GM19035 (cell line): ENCODE results near the gene DYRK1A.

Experiments
- ATAC-seq: cut with Tn5 transposase; IDR thresholded peaks from one replicate; pipeline ENCODE4 v1.9.1; 2021; ENCODE audit not compliant: unreplicated experiment

Gene DYRK1A

DNA sequence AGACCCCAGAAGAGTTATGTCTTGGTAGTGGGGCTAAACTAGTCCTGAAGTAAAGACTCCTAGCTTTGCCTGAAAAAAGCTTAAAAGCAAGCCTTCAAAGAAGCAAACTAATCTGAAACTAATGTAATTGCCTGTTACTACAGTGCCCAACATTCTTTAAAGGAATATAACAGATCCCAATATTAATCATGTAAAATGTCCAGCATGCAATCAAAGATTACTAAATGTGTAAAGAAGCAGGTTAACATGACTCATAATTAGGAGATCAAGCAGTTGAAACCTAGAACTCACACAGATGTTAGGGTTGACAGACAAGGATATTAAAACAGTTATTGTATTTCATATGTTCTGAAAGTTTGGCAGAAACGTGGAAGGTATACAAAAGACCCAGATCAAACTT is 17.8 kb downstream of the DYRK1A start:
- ATAC-seq: no peak

DNA sequence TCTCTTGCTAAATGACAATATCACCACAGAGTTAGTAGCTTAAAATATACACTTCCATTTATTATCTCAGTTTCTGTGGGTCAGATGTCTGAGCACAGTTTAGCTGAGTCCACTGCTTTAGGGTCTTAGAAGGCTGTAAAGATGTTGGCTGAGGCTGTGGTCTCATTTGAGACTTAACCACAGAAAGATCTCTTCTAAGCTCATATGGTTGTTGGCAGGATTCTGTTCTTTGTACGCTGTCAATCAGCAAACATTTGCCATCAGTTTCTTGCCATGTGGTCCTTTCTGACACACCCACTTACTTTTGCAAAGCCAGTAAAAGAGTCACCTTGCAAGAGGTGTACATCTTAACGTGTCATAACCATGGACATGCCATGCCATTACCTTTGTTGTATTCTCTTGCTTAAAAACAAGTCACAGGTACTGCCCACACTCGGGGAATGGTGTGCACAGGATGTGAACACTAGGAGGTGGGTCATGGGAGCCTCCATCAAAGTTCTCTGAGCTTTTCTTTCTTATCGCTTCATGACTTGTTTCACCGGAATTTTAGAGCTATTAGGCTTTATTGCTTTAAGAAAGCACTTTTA is 18.7 kb downstream of the DYRK1A start:
- ATAC-seq: no peak

DNA sequence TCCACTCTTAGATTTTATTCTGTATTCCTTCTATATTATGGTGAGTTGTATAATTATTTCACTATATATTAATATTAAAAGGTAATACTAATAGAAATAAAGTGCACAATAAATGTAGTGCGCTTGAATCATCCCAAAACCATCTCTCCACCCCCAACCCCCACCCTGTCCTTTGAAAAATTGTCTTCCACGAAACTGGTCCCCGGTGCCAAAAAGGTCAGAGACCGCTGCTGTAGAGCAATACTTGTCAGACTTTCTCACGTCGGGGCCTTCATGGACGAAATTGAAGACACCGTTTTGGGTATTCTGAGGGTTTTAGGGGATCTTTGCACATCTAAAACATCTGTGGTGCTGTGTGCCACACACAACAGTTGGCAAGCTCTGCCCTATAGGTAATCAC is 19.6 kb downstream of the DYRK1A start:
- ATAC-seq: no peak

DNA sequence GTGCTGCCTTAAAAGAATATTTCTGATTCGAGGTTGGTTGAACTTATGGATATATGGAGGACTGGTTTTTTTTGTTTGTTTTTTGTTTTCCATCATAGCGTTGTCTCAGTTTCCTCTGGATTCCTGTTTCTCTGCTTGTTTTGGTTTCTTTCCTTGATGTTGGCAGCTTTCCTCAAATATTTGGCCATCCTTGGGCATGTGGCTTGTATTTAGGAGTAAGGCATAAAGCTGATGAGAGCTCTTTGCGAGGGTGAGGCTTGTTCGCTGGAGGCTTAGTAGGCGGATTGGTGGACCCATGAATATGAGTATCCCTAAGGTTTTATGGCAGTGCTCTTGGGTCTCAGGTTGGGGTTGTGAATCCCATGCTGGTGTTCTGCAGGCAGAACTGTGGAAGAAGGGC is 22.9 kb downstream of the DYRK1A start:
- ATAC-seq: no peak

DNA sequence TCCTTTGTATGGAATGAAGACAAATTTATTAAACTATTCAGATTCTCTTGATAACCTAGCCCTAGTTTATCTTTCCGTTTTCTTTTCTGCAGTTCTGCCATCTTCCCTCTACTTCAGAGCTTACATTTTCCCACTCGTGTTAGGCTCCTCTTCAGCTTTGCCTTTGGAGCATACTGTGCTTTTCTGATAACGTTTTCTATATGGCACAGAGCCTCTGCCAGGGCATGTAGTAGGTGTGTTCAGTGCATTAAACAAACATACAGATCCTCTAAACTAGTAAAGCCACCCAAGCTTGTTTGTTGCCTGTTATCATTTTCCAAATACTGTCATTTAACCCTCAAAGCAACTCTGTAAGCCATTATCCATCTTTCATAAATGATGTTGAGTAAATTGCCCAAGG is 25.1 kb downstream of the DYRK1A start:
- no peak for ATAC-seq

DNA sequence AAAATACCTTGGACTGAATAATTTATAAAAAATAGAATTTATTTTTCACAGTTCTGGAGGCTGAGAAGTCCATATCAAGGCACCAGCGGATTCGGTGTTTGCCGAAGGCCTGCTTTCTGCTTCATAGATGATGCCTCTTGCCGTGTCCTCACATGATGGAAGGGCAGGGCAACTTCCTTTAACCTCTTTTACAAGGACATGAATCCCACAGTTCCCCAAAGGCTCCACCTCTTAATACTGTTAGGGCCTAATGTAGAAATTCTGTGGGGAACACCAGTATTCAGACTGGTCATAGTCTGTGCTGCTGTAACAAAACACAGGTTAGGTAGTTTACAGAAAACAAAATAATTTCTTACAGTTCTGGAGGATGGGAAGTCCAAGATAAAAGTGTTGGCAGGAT is 25.9 kb downstream of the DYRK1A start:
- no peak for ATAC-seq

DNA sequence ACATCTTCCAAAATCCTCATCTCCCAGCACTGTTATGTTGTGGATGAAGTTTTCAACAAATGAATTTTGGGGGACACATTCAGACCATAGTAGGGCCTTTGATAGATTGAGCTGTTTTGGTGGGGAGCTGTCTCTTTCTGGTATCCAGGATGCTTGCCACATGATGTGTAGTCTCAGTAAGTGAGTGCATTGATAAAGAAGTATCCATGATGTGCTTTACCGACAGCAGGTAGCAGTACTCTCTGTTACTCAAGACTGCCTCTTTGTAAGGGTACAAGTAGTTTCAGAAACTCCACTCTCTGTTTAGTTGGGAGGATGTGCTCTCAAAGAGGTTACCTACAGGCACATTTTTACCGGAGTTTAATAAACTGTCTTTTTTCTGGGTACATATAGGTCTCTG is 26.5 kb downstream of the DYRK1A start:
- no peak for ATAC-seq

DNA sequence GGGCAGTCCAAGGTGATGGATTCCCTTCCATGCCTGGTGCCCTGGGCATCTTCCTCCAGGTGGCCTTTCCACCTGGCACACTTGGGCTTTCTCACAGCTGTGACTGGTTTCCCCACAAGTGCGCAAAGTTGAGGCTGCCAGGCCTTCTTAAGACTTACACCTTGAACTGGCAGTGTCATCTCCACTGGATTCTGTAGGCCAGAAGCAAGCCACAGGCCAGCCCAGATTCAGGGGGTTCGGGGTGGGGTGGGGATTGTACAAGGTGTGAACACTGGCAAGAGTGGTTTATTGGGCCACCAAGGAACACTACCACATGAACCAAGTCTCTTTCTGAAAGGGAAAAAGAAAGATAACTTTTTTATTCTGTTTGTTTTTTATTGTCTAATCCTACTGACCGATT is 27.2 kb downstream of the DYRK1A start:
- no peak for ATAC-seq

DNA sequence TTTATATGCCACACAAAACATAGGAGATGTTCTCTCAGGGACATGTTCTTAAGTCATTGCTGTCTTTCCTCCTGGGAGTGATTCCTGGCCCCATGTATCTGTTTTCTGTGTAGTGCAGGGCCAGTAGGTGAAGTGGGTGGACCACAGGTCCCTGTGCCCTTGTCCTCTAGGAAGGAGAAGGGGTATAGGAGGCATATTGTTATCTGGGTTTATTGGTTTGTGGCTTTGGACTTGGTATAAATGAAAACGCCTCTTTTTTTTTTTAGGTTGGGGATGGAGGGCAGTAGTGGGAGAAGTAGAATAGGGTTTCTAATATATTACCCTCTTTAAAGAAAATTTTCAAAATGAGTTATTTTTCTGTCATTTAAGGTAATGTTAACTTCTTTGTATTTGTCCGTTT is 29.4 kb downstream of the DYRK1A start:
- no peak for ATAC-seq

DNA sequence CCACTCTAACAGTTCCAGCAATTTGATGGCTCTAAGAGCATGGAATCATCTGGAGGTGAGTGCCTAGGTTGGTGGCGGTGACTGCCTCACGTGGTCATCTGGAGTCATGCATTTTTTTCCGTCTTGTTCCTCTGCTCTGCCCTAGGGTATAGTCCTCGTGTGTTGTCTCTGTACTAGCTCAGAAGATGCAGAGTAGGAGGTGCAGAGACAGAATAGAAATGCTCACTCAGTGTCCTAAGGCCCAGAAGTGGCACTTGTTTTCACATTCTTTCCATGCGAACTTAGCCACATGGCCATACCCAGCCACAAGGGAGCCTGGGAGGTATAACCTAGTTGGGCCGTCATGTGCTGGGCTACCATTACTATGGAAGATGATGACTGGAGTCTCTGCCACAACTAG is 30.3 kb downstream of the DYRK1A start:
- no peak for ATAC-seq

DNA sequence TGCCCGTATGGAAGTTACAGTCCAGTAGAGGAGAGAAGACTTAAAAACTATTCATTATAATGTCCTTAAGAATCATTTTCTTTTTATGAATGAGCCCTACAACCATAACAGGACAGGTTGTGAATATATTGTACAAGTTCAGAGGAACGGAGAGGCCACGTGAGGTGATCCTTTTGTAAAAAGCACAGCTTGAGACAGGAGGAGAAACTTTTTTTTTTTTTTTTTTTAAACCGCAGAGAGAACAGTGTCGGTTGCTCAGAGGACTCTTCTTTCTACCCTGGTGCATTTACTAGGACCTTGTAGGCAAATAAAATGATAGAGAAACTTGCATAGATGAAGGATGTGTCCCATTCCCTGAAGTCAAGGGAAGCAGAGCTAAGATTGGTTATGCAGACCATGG is 32.1 kb downstream of the DYRK1A start:
- no peak for ATAC-seq

DNA sequence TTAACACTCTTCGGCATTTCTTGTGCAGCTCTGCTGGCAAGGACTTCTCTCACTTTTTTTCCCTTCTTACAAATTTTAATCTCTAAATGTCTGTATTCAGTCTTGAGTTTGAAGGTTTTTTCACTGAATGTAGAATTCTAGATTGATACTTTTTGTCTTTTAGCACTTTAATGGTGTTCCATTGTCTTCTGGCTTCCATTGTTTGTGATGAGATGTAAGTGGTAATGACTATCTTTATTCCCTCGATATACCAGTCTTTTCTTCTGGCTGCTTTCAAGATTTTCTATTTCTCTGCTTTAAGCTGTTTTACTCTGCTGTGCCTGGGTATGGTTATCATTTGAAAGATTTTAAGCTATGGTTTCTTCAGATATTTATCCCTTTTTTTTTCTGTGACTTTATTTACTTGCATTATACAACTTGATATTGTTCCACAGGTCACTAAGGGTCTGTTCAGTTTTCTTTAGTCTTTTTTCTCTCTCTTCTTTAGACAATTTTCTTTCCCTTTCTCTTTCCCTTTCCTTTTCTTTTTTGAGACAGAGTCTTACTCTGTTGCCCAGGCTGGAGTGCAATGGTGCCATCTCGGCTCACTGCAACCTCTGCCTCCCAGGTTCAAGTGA is 35.8 kb downstream of the DYRK1A start:
- ATAC-seq: no peak

DNA sequence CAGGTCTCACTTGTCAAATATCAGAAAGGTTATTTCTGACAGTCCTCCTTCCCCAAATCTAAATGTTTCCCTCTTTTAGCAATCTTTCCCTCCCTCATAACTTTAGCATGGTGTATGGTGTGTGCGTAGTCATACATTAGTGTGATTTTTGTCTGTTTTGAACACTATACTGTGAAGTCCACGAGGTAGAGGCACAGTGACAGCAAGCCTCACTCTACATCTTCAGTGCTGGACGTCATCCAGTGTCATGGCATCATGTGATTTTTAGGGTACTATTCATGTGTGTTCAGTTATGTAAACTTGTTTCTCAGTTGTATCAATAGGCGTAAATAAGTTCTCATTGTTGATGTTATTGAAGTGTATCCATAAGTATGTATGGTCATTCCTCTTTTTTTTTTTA is 39.1 kb downstream of the DYRK1A start:
- ATAC-seq: no peak

DNA sequence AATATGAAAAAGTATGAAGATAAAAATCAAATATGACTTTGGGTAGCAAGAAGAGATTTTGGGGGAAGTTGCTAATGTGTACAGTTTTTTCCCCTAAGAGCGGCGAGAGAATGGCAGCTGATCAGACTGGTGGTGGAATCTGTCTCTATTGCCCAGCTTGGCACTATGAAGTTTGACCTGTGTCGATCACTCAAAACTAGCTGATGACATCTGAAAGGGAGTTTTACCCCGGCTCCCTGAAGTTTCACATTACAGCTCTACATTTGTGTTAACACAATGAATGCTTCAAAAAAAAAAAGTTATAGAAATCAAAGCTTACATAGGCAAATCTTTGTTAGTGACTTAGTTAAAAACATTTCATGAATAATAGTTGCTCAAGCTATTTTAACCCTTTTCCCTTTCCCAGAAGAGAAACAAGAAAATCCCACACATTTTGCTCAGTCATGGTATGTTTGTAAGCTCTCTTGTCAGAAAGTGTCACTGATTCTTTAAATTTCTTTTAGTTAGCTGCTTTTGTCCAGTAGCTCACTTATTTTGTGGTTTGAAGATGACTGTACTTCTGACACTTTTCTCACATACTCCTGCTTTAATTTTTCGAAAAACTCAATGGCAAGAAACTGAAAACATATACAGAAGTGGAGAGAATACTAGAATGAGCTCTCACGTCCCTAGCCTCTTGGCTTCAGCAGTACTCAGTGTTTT is 41.3 kb downstream of the DYRK1A start:
- ATAC-seq: peak; percentile 48

DNA sequence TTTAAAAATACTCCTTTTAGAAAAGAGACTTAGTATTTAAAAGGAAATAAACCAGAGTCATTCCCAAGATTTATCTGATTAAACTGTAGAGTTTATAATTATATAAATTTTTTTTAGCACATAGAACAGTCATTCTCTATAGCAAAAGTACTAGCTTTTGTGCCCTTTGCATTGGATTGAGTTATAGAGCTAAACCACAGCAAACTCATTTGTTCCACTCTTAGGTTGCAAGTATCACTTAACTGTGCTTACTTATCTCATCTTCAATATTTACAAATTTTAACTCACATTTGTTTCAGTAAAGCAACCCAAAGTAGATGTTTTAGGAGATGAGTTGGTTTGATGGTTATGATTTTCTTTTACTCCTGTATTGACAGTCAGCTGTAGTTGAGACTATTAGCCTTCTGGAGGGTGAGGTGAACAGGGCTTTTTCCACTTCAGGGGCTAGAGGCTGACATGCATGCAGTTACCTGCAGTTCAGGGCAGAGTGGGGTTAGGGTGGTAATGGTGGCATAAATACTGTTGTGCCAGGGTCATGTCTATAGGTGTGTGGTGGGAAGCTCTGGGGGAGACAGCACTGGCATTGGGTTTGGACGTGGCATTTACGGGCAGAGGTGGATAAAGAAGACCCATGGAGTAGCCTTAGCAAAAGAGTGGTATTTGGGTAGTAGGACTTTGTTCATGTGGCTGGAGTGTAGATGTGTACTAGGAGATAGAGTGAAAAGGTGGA is 42.1 kb downstream of the DYRK1A start:
- no peak for ATAC-seq

DNA sequence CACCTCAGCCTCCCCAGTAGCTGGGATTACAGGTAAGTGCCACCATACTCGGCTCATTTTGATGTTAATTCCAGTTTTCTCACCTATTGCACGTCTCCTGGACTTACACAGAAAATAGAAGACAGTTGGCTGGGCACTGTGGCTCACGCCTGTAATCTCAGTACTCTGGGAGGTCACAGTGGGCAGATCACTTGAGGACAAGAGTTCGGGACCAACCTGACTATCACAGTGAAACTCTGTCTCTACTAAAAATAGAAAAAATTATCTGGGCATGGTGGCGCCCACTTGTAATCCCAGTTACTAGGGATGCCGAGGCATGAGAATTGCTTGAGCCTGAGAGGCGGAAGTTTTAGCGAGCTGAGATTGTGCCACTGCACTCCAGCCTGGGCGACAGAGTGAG is 44.1 kb downstream of the DYRK1A start:
- no peak for ATAC-seq

DNA sequence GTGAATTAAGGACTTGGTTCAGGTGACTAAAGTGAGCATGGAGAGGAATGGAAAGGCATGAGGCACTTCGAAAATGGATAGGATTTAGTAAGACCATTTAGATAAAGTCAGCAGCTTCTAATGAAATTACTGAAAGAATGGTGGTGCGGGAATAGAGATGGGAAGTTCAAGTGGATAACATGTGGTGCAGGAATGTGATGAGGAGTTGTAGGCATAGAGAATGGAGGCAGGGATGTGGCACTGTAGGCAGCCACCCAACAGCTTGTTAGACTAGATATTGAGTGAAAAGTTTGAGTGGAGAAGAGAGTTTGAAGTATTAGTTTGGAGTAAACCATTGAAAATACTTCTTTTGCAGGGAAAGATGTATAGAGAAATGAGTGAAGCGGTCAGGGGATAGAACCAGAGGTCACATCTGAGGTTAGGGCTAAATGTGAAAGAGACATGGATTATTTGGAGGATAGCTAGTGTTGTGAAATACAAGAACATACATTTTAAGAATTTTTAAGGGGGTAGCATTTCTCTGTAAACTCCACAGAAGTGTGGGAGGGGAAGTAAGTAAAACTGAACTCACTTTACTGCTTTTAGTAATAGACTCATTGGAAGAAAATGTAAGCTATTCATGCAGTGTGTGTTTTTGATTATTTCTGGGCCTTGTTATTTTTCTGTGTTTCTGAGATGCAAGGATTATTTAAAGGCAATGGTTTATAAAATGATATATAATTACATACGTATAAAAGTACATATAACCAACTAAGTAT is 46.2 kb downstream of the DYRK1A start:
- ATAC-seq: no peak

DNA sequence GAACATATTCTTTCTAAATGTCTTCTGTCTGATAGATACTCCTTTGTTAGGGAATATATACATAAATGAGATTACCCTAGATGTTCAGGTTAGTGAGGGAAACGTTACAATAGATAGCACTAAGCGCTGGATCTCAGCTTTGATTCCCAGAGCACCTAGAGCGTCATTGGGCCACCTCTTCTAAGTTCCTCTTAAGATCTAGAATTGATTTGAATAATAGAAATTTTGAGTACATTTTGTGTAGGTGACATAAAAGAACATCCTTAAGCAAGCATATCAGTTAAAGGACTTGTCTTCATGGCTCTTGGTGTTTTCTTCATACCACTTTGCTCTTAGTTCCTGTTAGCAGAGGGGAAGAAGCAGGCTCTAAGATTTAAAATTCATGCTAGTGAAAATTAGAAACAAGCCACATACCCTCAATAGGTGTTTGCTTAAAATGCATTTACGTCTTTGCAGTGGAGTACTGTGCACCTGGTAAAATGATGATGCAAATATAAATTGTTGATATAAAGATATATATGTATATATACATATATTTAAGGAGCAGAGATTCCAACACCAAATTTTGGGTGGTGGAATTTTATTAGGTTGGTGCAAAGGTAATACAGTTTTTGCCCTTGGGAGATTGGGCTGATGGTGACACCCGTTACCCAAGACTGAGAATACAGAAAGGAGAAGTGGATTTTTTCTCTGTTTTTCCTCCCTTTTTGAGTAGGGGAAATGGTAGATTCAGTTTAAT is 47.1 kb downstream of the DYRK1A start:
- no peak for ATAC-seq

DNA sequence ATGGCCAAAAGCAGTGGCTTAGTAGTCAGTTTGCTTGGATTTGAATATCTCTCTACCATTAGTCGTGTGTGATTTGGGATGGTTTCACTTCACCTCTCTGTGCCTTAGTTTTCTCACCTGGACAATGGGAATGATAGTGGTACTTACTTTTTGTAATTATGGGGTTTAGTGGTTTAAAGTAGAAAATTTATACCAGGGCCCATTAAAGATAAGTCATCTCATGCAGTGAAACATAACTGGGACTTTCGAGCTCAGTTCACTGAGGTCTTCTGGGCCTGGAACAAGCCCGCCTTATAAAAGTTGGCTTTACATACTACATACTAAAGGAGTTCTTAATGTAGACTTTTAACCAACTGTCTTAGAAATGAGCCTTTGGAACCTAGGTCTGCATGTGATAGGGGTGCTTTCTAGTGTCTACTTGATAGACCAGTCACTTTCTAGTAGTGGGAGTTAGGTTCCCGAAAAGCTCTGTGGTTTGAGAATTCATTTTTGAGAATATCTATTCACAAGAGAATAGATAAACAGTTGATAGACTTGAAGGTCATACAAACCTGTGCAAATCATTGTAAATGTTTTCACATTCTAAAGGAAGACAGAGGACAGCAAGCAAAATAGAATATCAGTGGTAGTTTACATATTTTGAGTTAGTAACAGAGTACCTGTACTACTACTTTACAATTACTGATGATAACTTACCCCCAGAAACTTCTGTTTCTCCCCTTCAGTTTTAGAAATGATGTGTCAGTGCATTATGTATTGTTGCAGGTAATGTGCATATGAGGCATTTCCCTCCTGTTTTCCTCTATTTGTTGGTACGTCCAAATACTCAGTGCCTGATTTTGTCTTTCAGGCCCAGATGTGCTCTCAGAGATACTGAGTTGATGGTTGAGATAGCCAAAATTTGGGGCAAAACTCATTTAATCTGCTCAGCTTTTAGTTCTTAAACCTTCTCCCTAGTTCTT is 48.0 kb downstream of the DYRK1A start:
- no peak for ATAC-seq

DNA sequence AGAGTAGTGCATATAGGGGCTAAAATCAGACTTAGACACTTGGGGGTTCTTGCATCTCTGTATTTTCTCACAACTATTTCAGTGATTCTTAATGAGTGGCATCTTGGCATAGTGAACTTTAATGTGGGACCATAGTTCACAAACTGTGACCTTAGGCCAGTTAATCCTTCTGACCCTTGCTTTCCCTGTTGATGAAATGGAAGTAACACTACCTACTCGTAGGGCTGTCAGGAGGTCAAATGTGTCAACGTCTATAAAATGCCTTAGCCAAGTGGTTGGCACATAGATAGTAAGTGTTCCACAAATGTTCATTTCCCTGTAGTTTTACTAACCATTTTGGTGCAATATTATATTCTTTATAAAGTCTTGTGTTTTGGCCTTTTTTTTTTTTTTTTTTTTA is 49.4 kb downstream of the DYRK1A start:
- ATAC-seq: no peak
